IMR-90 (cell line): ENCODE results near the gene LAMC2. TPM values are rescaled to one million over a fixed set of nuclear protein-coding genes. Genes with fewer than 3 reads are reported as not detected.

Source experiments
- ATAC-seq: fragments of 200-7000 bp; cut with Tn5 transposase; 2 replicates; pipeline ENCODE4 v1.9.1; 2020; ENCODE audit warnings: low read depth, mild to moderate bottlenecking, moderate library complexity
- BruUV-seq: library from RNA; stranded (reverse); fragments of 400-500 nt; replicated peaks from 2 replicates; lab custom pipeline; 2021; lab: Mats Ljungman, UMichigan
- CTCF ChIA-PET: fragments of 300-600 bp; formaldehyde crosslinking; extraction: SDS; loops from one replicate; lab custom pipeline; 2021; ENCODE audit warnings: antibody characterized with exemption; lab: Yijun Ruan, JAX
- POLR2A ChIA-PET: fragments of 300-600 bp; sonication (Branson Sonifier 250); formaldehyde crosslinking; loops from one replicate; lab custom pipeline; 2022; ENCODE audit warnings: antibody characterized with exemption; ENCODE audit not compliant: unreplicated experiment; lab: Charles Lee
- DNase-seq: peaks from one replicate; pipeline ENCODE4 v3.0.0; 2013
- H2AFZ ChIP-seq: replicated peaks from 2 replicates; pipeline ENCODE3; 2013; ENCODE audit warnings: low read length, mild to moderate bottlenecking; ENCODE audit not compliant: poor library complexity
- H2AK5ac ChIP-seq: 2 replicates; pipeline ENCODE4 v1.6.1; 2013; ENCODE audit warnings: low read depth, low read length, inconsistent platforms
- H2AK9ac ChIP-seq: replicated peaks from 2 replicates; pipeline ENCODE3; 2013; ENCODE audit warnings: mild to moderate bottlenecking, low read depth, low read length, moderate library complexity; ENCODE audit not compliant: poor library complexity
- H2BK120ac ChIP-seq: 2 replicates; pipeline ENCODE4 v1.6.1; 2013; ENCODE audit warnings: low read depth, low read length, inconsistent platforms
- H2BK15ac ChIP-seq: 3 replicates; pipeline ENCODE4 v1.6.1; 2013; ENCODE audit warnings: low read depth, low read length, inconsistent platforms
- H2BK20ac ChIP-seq: 2 replicates; pipeline ENCODE4 v1.6.1; 2013; ENCODE audit warnings: low read depth, mild to moderate bottlenecking, inconsistent platforms, low read length, moderate library complexity
- H2BK5ac ChIP-seq: 2 replicates; pipeline ENCODE4 v1.6.1; 2013; ENCODE audit warnings: mild to moderate bottlenecking, low read depth, low read length, inconsistent platforms; ENCODE audit not compliant: poor library complexity, severe bottlenecking
- H3K14ac ChIP-seq: replicated peaks from 2 replicates; pipeline ENCODE4 v1.6.1; 2013; ENCODE audit warnings: low read depth, low read length, inconsistent platforms
- H3K18ac ChIP-seq: 2 replicates; pipeline ENCODE4 v1.6.1; 2013; ENCODE audit warnings: low read depth, low read length, control low read depth
- H3K23ac ChIP-seq: 2 replicates; pipeline ENCODE4 v1.6.1; 2013; ENCODE audit warnings: low read depth, low read length, inconsistent platforms
- H3K27ac ChIP-seq: 2 replicates; pipeline ENCODE4 v1.5.1; 2013; ENCODE audit warnings: mild to moderate bottlenecking, control low read depth, low read length; ENCODE audit not compliant: insufficient read depth
- H3K27me3 ChIP-seq: 2 replicates; pipeline ENCODE4 v1.6.1; 2013; ENCODE audit warnings: low read length; ENCODE audit not compliant: control insufficient read depth, insufficient read depth
- H3K36me3 ChIP-seq: 2 replicates; pipeline ENCODE4 v1.6.1; 2013; ENCODE audit warnings: low read length, mixed read lengths; ENCODE audit not compliant: control insufficient read depth, insufficient read depth
- H3K4ac ChIP-seq: 2 replicates; pipeline ENCODE4 v1.6.1; 2013; ENCODE audit warnings: low read depth, low read length, inconsistent platforms
- H3K4me1 ChIP-seq: 2 replicates; pipeline ENCODE4 v1.6.1; 2013; ENCODE audit warnings: low read length, mixed read lengths; ENCODE audit not compliant: control insufficient read depth, insufficient read depth
- H3K4me2 ChIP-seq: 2 replicates; pipeline ENCODE4 v1.6.1; 2013; ENCODE audit warnings: low read depth, mild to moderate bottlenecking, control low read depth, low read length, moderate library complexity
- H3K4me3 ChIP-seq: 2 replicates; pipeline ENCODE4 v1.5.1; 2013; ENCODE audit warnings: low read depth, mild to moderate bottlenecking, control low read depth, low read length, moderate library complexity; ENCODE audit not compliant: insufficient read depth
- H3K56ac ChIP-seq: 2 replicates; pipeline ENCODE4 v1.6.1; 2013; ENCODE audit warnings: low read length, inconsistent platforms; ENCODE audit not compliant: insufficient read depth; ENCODE audit errors: extremely low read depth
- H3K79me1 ChIP-seq, 2 experiments: 2 replicates each; pipeline ENCODE4 v1.6.1; 2013; ENCODE audit warnings: low read length in 2 of 2, inconsistent platforms in 1 of 2, low read depth in 1 of 2
- H3K9ac ChIP-seq: 2 replicates; pipeline ENCODE4 v1.6.1; 2013; ENCODE audit warnings: low read depth, low read length, control low read depth
- H3K9me1 ChIP-seq: 2 replicates; pipeline ENCODE4 v1.6.1; 2013; ENCODE audit warnings: low read length, inconsistent platforms; ENCODE audit not compliant: insufficient read depth
- H3K9me3 ChIP-seq: 2 replicates; pipeline ENCODE4 v1.6.1; 2013; ENCODE audit warnings: low read length; ENCODE audit not compliant: control insufficient read depth, insufficient read depth
- H4K20me1 ChIP-seq: 2 replicates; pipeline ENCODE4 v1.6.1; 2013; ENCODE audit warnings: low read length, inconsistent platforms; ENCODE audit not compliant: insufficient read depth
- H4K5ac ChIP-seq: 2 replicates; pipeline ENCODE4 v1.6.1; 2013; ENCODE audit warnings: mild to moderate bottlenecking, low read depth, low read length, control low read depth
- H4K8ac ChIP-seq, 2 experiments: 2 replicates each; pipeline ENCODE4 v1.6.1; 2013; ENCODE audit warnings: low read depth in 2 of 2, low read length in 2 of 2, control low read depth in 1 of 2, inconsistent platforms in 1 of 2
- H4K91ac ChIP-seq: 2 replicates; pipeline ENCODE4 v1.6.1; 2013; ENCODE audit warnings: low read depth, low read length, inconsistent platforms; ENCODE audit not compliant: insufficient read depth
- CHD1 ChIP-seq: IDR thresholded peaks from 2 replicates; pipeline ENCODE4 v1.6.1; 2012; ENCODE audit warnings: low read depth, low read length, improper control_type of control experiment
- FOS ChIP-seq: fragments of 150-350 bp; IDR thresholded peaks from 2 replicates; pipeline ENCODE4 v1.6.1; 2016; ENCODE audit warnings: low read depth, low read length
- MAFK ChIP-seq: IDR thresholded peaks from 2 replicates; pipeline ENCODE4 v1.6.1; 2012; ENCODE audit warnings: low read depth, low read length, improper control_type of control experiment
- MAZ ChIP-seq: IDR thresholded peaks from 2 replicates; pipeline ENCODE4 v1.6.1; 2012; ENCODE audit warnings: low read depth, mild to moderate bottlenecking, low read length, improper control_type of control experiment, moderate library complexity, borderline replicate concordance
- MXI1 ChIP-seq: IDR thresholded peaks from 2 replicates; pipeline ENCODE4 v1.6.1; 2012; ENCODE audit warnings: low read depth, mild to moderate bottlenecking, low read length, moderate library complexity, borderline replicate concordance
- RAD21 ChIP-seq: IDR thresholded peaks from 2 replicates; pipeline ENCODE4 v1.6.1; 2012; ENCODE audit warnings: low read length, improper control_type of control experiment
- USF2 ChIP-seq: fragments of 150-350 bp; IDR thresholded peaks from 2 replicates; pipeline ENCODE4 v1.6.1; 2017; ENCODE audit warnings: mild to moderate bottlenecking, antibody characterized with exemption, low read length, low read depth
- WGBS, 2 experiments: methylation state at CpG; one replicate each; pipeline versions ENCODE4 v1.1.5 to v1.1.7; 2013; ENCODE audit warnings: missing lambda C conversion rate in 2 of 2; ENCODE audit not compliant: insufficient read length in 1 of 2; ENCODE audit errors: extremely low coverage in 2 of 2; 5-methylcytosine and 5-hydroxymethylcytosine counted together
- dilution Hi-C: fragments of 300-500 bp; cut with HindIII; formaldehyde crosslinking; loops from one replicate; pipeline ENCODE4 v1.14.3; 2018; ENCODE audit warnings: low sequenced_read_pairs; ENCODE audit not compliant: unreplicated experiment
- in situ Hi-C: fragments of 300-500 bp; cut with MboI; formaldehyde crosslinking; loops from 3 replicates; pipeline ENCODE4 v1.14.3; 2019; ENCODE audit warnings: low sequenced_read_pairs, inconsistent platforms, mixed read lengths
- intact Hi-C: fragments of 100-400 bp; cut with micrococcal nuclease; formaldehyde crosslinking; loops from 2 replicates; pipeline ENCODE4 v1.10.0; 2022
- polyA plus RNA-seq, 3 experiments: library from polyadenylated mRNA; depleted of rRNA; stranded (reverse); fragments of >200 nt; gene quantifications; 2 replicates each; pipeline ENCODE4 v1.2.3, GENCODE V29; 2012; ENCODE audit warnings: low replicate concordance in 1 of 3
- total RNA-seq: library from RNA; depleted of rRNA; stranded (reverse); fragments of >200 nt; gene quantifications from 2 replicates; pipeline ENCODE4 v1.2.3, GENCODE V29; 2012

Gene LAMC2
- total and polyA plus RNA-seq, 2 of the 4 experiments (the other 2 are of a cell fraction): 2.3 to 2.8 TPM

- no peak overlapping the region for H2BK15ac ChIP-seq
- H2AK5ac ChIP-seq: peak overlapping the region; percentile 48; the same call in 1 of the 2 replicates
- H3K27ac ChIP-seq: no peak overlapping the region
- no peaks in the 10 kb centered on the region for H3K27me3 ChIP-seq
- intact Hi-C loops: no loop called here
- H3K14ac ChIP-seq: no peak overlapping the region
- in situ Hi-C loops: no loop called here
- dilution Hi-C loops: no loop called here
- H3K4ac ChIP-seq: no peak overlapping the region
- H4K5ac ChIP-seq: no peak overlapping the region
- no peak overlapping the region for H3K9ac ChIP-seq
- H4K91ac ChIP-seq: no peak overlapping the region
- no peak overlapping the region for H3K4me2 ChIP-seq
- no peak overlapping the region for H2AK9ac ChIP-seq
- H3K4me3 ChIP-seq: no peak overlapping the region
- H4K20me1 ChIP-seq: no peaks in the 10 kb centered on the region
- H3K18ac ChIP-seq: no peak overlapping the region; the same call in 1 of the 2 replicates
- H3K9me3 ChIP-seq: no peaks in the 10 kb centered on the region
- H2BK5ac ChIP-seq: no peak overlapping the region
- WGBS, 2 experiments: no CpG with 5 or more reads among the region's 6 CpGs
- no peak overlapping the region for H3K56ac ChIP-seq
- no peak overlapping the region for H2AFZ ChIP-seq
- ATAC-seq (no peak), DNase-seq (no peak)
- no peak overlapping the region for H2BK20ac ChIP-seq
- ChIA-PET CTCF (no interaction called here), POLR2A (no interaction called here)
- no peaks in the 10 kb centered on the region for H3K79me1 ChIP-seq
- BruUV-seq: no TSS peak
- H4K8ac ChIP-seq: no peak overlapping the region
- no peaks in the 10 kb centered on the region for H3K36me3 ChIP-seq
- H3K23ac ChIP-seq: no peak overlapping the region
- H3K9me1 ChIP-seq: 0 out of 2 replicates have a peak, but pooled peaks cover 6% of the 10 kb centered on the region
- no peak for TF ChIP-seq CHD1
- TF ChIP-seq MAZ: no peak
- TF ChIP-seq RAD21: no peak
- no peak for TF ChIP-seq FOS
- TF ChIP-seq MAFK: no peak
- TF ChIP-seq MXI1: no peak
- TF ChIP-seq USF2: no peak
- no peak overlapping the region for H2BK120ac ChIP-seq
- peaks cover 4% of the 10 kb centered on the region; the same call in 1 of the 2 replicates for H3K4me1 ChIP-seq
These were observed 20.6 kb downstream of the LAMC2 start for GRCh38 chr1:183206538-183207122.
